Measurements from ENCODE around the gene CLTA. TPM values are rescaled to one million over a fixed set of nuclear protein-coding genes. Genes with fewer than 3 reads are reported as not detected.
A peak's percentile ranks its signal among the peaks of the same experiment; 100 is the strongest.

The CLTA gene
- total RNA-seq = 104 and 115 TPM in 2 replicates

GRCh38 chr9:36190388-36191289, at the start of gene CLTA:
TSS of gene CLTA (plus strand) at chr9:36190921. CDS start at chr9:36191057, 136 bp downstream.
- Mint-ChIP-seq H3K27me3 (no peaks in the 10 kb centered on the region), H3K4me3 (peak within 1 kb of the TSS; percentile 95), H3K4me1 (peaks cover 51% of the 10 kb centered on the region), H3K36me3 (ENCODE audit: low read depth) (peaks cover 27% of the 10 kb centered on the region), H3K9me3 (no peaks in the 10 kb centered on the region), H3K27ac (peak within 1 kb of the TSS; percentile 91)
- intact Hi-C loops (cut with micrococcal nuclease) = loop anchor here (1.0 to 2.0 kb wide), 8 partner anchors 24 to 296 kb away; partner anchors contain the start of genes GLIPR2 and GNE
- POLR2A ChIA-PET = interaction anchor here (0.6 to 1.9 kb wide), 22 partner anchors 9 to 1557 kb away, joined by 3 to 18 read pairs (median 4); partner anchors contain the start of genes GLIPR2, GNE, RECK and SPAG8
- ATAC-seq (ENCODE audit: low read depth) (peak; percentile 98), DNase-seq (peak; percentile 84)
- CTCF ChIA-PET = interaction anchor here (0.5 to 3.7 kb wide), 10 partner anchors 10 to 538 kb away, joined by 3 to 25 read pairs (median 6); no protein-coding TSS in a partner anchor
- TF ChIP-seq CTCF (IDR thresholded peaks at IDR 0.05) = no peak

GRCh38 chr9:36141288-36141687, 49.4 kb upstream of the CLTA start:
- H3K9me3 Mint-ChIP-seq = no peaks in the 10 kb centered on the region
- H3K36me3 Mint-ChIP-seq (ENCODE audit: low read depth) = peaks cover 13% of the 10 kb centered on the region
- intact Hi-C loops (cut with micrococcal nuclease) = loop anchor here (5.0 kb wide), 1 partner anchor 346 kb away; no protein-coding TSS in a partner anchor
- DNase-seq (no peak), ATAC-seq (ENCODE audit: low read depth) (no peak)
- CTCF ChIA-PET = no interaction called here
- peaks cover 91% of the 10 kb centered on the region for H3K4me1 Mint-ChIP-seq
- H3K27ac Mint-ChIP-seq = peak overlapping the region; percentile 100
- no peak for TF ChIP-seq CTCF (IDR thresholded peaks at IDR 0.05)
- POLR2A ChIA-PET = interaction anchor here (0.6 kb wide), 1 partner anchor 15 kb away, joined by 5 read pairs; no protein-coding TSS in a partner anchor
- no peak overlapping the region for H3K4me3 Mint-ChIP-seq
- no peaks in the 10 kb centered on the region for H3K27me3 Mint-ChIP-seq

- intact Hi-C loops (cut with micrococcal nuclease) = loop anchor here (5.0 kb wide), 1 partner anchor 346 kb away; no protein-coding TSS in a partner anchor
- Mint-ChIP-seq H3K36me3 (ENCODE audit: low read depth) (peaks cover 13% of the 10 kb centered on the region), H3K9me3 (no peaks in the 10 kb centered on the region), H3K4me3 (peak overlapping the region; percentile 7), H3K27me3 (no peaks in the 10 kb centered on the region), H3K27ac (peak overlapping the region; percentile 100), H3K4me1 (peaks cover 93% of the 10 kb centered on the region)
- DNase-seq = no peak
- POLR2A ChIA-PET = interaction anchor here (0.5 kb wide), 1 partner anchor 14 kb away, joined by 8 read pairs; no protein-coding TSS in a partner anchor
- ATAC-seq (ENCODE audit: low read depth) = no peak
- CTCF ChIA-PET = interaction anchor here (3.6 kb wide), 1 partner anchor 24 kb away, joined by 19 read pairs; no protein-coding TSS in a partner anchor
- TF ChIP-seq CTCF (IDR thresholded peaks at IDR 0.05) = no peak
These were observed 49.0 kb upstream of the CLTA start for GRCh38 chr9:36141761-36142160.

GRCh38 chr9:36142510-36143244, 48.0 kb upstream of the CLTA start:
- intact Hi-C loops (cut with micrococcal nuclease) = loop anchor here (5.0 kb wide), 1 partner anchor 345 kb away; no protein-coding TSS in a partner anchor
- Mint-ChIP-seq H3K4me1 (peaks cover 95% of the 10 kb centered on the region), H3K9me3 (no peaks in the 10 kb centered on the region), H3K36me3 (ENCODE audit: low read depth) (peaks cover 19% of the 10 kb centered on the region), H3K27me3 (no peaks in the 10 kb centered on the region), H3K27ac (peak overlapping the region; percentile 100), H3K4me3 (peak overlapping the region; percentile 94)
- no peak for TF ChIP-seq CTCF (IDR thresholded peaks at IDR 0.05)
- ChIA-PET CTCF (interaction anchor here (3.6 kb wide), 1 partner anchor 23 kb away, joined by 19 read pairs; no protein-coding TSS in a partner anchor), POLR2A (interaction anchor here (1.0 to 3.0 kb wide), 3 partner anchors 9 to 48 kb away, joined by 3 to 17 read pairs (median 4); partner anchors contain the start of gene CLTA)
- DNase-seq = no peak
- ATAC-seq (ENCODE audit: low read depth) = peak; percentile 52
